ENCODE results near the gene ADGRD2. TPM values are rescaled to one million over a fixed set of nuclear protein-coding genes. Genes with fewer than 3 reads are reported as not detected.

The ADGRD2 gene
- total RNA-seq, 1 experiment from 2014 or later = not detected

DNA sequence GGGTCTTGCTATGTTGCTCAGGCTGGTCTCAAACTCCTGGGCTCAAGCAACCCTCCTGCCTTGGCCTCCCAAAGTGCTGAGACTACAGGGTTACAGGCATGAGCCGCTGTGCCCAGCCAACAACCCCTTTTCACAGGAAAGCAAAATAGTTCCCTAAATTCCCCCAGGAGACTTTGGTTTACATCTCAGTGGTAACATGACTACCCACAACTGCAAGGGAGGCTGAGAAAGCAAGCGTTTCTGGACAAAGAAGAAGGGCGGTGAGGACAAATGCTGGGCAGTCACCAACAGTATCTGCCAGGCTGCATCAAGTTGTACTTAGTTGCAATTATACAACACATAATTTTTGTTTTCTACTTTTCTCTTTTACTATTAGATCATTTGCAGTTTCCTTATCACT lies 7.4 kb upstream of the ADGRD2 start:
- Mint-ChIP-seq H3K4me3 (ENCODE audit: low read depth, unreplicated experiment) (no peak overlapping the region), H3K36me3 (ENCODE audit: insufficient read depth, unreplicated experiment) (no peaks in the 10 kb centered on the region), H3K9me3 (ENCODE audit: low read depth, unreplicated experiment) (no peaks in the 10 kb centered on the region), H3K27ac (ENCODE audit: unreplicated experiment) (no peak overlapping the region), H3K27me3 (ENCODE audit: unreplicated experiment) (peaks cover 42% of the 10 kb centered on the region), H3K4me1 (ENCODE audit: low read depth, unreplicated experiment) (peaks cover 7% of the 10 kb centered on the region)
- TF ChIP-seq, protein P1, sequence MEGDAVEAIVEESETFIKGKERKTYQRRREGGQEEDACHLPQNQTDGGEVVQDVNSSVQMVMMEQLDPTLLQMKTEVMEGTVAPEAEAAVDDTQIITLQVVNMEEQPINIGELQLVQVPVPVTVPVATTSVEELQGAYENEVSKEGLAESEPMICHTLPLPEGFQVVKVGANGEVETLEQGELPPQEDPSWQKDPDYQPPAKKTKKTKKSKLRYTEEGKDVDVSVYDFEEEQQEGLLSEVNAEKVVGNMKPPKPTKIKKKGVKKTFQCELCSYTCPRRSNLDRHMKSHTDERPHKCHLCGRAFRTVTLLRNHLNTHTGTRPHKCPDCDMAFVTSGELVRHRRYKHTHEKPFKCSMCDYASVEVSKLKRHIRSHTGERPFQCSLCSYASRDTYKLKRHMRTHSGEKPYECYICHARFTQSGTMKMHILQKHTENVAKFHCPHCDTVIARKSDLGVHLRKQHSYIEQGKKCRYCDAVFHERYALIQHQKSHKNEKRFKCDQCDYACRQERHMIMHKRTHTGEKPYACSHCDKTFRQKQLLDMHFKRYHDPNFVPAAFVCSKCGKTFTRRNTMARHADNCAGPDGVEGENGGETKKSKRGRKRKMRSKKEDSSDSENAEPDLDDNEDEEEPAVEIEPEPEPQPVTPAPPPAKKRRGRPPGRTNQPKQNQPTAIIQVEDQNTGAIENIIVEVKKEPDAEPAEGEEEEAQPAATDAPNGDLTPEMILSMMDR (IDR thresholded peaks at IDR 0.05; ENCODE audit: unreplicated experiment) = no peak
- BruUV-seq (replicated peaks) = no TSS peak
- intact Hi-C loops (cut with micrococcal nuclease; ENCODE audit: unreplicated experiment) = no loop called here
- CTCF ChIA-PET = interaction anchor here (0.6 kb wide), 1 partner anchor 24 kb away, joined by 3 read pairs; no protein-coding TSS in a partner anchor
- DNase-seq = no peak

DNA sequence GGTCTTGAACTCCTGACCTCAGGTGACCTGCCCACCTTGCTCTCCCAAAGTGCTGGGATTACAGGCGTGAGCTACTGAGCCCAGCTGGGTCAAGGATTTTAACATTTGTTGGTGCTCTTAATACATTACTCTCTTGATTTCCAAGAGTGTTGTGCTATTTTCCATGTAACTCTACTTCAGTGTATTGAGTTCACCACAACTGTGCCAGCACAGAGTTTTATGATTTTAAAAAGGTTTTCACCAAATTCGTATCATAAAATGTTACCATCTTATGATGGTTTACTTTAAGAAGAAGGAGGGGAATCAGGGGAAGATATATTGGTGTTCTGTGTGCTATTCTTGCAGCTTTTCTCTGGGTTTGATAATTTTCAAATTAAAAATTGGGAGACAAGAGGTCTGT lies 6.6 kb upstream of the ADGRD2 start:
- Mint-ChIP-seq H3K27ac (ENCODE audit: unreplicated experiment) (no peak overlapping the region), H3K4me3 (ENCODE audit: low read depth, unreplicated experiment) (no peak overlapping the region), H3K36me3 (ENCODE audit: insufficient read depth, unreplicated experiment) (no peaks in the 10 kb centered on the region), H3K27me3 (ENCODE audit: unreplicated experiment) (peaks cover 35% of the 10 kb centered on the region), H3K9me3 (ENCODE audit: low read depth, unreplicated experiment) (no peaks in the 10 kb centered on the region), H3K4me1 (ENCODE audit: low read depth, unreplicated experiment) (peaks cover 7% of the 10 kb centered on the region)
- BruUV-seq (replicated peaks) = no TSS peak
- CTCF ChIA-PET = no interaction called here
- TF ChIP-seq, protein P1 (IDR thresholded peaks at IDR 0.05; ENCODE audit: unreplicated experiment) = no peak
- intact Hi-C loops (cut with micrococcal nuclease; ENCODE audit: unreplicated experiment) = no loop called here
- no peak for DNase-seq

DNA sequence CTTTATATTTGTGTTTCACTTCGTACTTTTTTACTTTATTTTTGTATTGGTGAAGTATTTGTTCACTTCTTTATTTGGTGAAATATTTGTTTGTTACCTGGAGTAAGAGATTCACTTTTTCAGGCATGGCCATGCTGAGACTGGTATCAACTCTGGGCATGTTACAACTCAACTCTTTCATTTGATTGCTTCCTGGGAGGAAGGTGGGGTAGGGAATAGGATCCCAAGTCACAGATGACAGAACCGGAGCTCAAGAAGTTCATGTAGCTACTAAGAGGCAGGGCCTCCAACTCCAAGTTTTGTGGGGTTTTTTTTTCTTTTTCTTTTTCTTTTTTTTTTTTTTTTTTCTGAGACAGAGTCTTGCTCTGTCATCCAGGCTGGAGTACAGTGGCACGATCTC lies 6.1 kb upstream of the ADGRD2 start:
- intact Hi-C loops (cut with micrococcal nuclease; ENCODE audit: unreplicated experiment) = no loop called here
- no peak overlapping the region for H3K27ac Mint-ChIP-seq (ENCODE audit: unreplicated experiment)
- DNase-seq = no peak
- H3K4me3 Mint-ChIP-seq (ENCODE audit: low read depth, unreplicated experiment) = no peak overlapping the region
- peaks cover 7% of the 10 kb centered on the region for H3K4me1 Mint-ChIP-seq (ENCODE audit: low read depth, unreplicated experiment)
- no TSS peak for BruUV-seq (replicated peaks)
- H3K27me3 Mint-ChIP-seq (ENCODE audit: unreplicated experiment) = peaks cover 30% of the 10 kb centered on the region
- no peaks in the 10 kb centered on the region for H3K36me3 Mint-ChIP-seq (ENCODE audit: insufficient read depth, unreplicated experiment)
- CTCF ChIA-PET = no interaction called here
- TF ChIP-seq, protein P1 (IDR thresholded peaks at IDR 0.05; ENCODE audit: unreplicated experiment) = no peak
- no peaks in the 10 kb centered on the region for H3K9me3 Mint-ChIP-seq (ENCODE audit: low read depth, unreplicated experiment)

DNA sequence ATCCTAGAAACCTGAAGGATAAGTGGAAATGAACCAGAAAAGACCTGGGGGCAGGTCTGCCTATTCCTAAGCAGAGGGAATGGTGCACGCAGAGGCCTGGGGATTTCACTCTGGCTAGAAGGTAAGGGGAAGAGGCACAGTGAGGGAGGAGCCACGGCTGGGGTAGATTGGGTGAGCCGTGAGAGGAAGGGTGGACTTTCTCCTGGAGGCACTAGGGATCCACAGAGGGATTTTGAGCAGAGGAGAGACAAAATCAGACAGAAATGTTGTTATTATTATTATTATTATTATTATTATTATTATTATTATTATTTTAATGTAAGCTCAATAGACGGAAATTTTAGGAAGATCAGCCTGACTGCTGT lies 3.0 kb upstream of the ADGRD2 start:
- H3K27me3 Mint-ChIP-seq (ENCODE audit: unreplicated experiment) = no peaks in the 10 kb centered on the region
- TF ChIP-seq, protein P1 (IDR thresholded peaks at IDR 0.05; ENCODE audit: unreplicated experiment) = no peak
- no peak overlapping the region for H3K4me3 Mint-ChIP-seq (ENCODE audit: low read depth, unreplicated experiment)
- intact Hi-C loops (cut with micrococcal nuclease; ENCODE audit: unreplicated experiment) = no loop called here
- H3K27ac Mint-ChIP-seq (ENCODE audit: unreplicated experiment) = peak overlapping the region; percentile 71
- H3K36me3 Mint-ChIP-seq (ENCODE audit: insufficient read depth, unreplicated experiment) = no peaks in the 10 kb centered on the region
- no TSS peak for BruUV-seq (replicated peaks)
- peaks cover 7% of the 10 kb centered on the region for H3K4me1 Mint-ChIP-seq (ENCODE audit: low read depth, unreplicated experiment)
- CTCF ChIA-PET = interaction anchor here (0.5 kb wide), 1 partner anchor 89 kb away, joined by 3 read pairs; no protein-coding TSS in a partner anchor
- H3K9me3 Mint-ChIP-seq (ENCODE audit: low read depth, unreplicated experiment) = no peaks in the 10 kb centered on the region
- no peak for DNase-seq

Measured in Calu3 (cell line).